GM21423 (cell line): Measurements from ENCODE around the gene WDR59.
"Not testable (repeated sequence)": the region's sequence is repeated elsewhere in the genome, so short reads cannot be mapped to it uniquely, and the experiment has no call there.

Experiments
- ATAC-seq: cut with Tn5 transposase; IDR thresholded peaks from one replicate; pipeline ENCODE4 v1.9.1; 2021; ENCODE audit warnings: mild to moderate bottlenecking, moderate library complexity; ENCODE audit not compliant: unreplicated experiment

Gene WDR59

DNA sequence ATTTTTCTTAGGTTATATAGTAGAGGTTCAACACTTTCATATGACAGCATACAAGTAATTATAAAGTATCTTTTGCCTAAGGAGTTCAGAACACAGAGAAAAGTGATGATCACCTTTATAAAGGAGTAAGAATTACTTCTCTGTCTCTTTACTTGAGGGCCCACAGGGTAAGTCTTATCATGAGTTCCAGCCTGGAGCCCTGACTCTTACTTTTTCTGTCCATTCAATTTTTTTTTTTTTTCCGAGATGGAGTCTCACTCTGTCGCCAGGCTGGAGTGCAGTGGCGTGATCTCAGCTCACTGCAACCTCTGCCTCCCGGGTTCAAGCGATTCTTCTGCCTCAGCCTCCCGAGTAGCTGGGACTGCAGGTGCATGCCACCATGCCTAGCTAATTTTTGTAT, 28.2 kb upstream of the WDR59 start:
- not testable (repeated sequence) for ATAC-seq

DNA sequence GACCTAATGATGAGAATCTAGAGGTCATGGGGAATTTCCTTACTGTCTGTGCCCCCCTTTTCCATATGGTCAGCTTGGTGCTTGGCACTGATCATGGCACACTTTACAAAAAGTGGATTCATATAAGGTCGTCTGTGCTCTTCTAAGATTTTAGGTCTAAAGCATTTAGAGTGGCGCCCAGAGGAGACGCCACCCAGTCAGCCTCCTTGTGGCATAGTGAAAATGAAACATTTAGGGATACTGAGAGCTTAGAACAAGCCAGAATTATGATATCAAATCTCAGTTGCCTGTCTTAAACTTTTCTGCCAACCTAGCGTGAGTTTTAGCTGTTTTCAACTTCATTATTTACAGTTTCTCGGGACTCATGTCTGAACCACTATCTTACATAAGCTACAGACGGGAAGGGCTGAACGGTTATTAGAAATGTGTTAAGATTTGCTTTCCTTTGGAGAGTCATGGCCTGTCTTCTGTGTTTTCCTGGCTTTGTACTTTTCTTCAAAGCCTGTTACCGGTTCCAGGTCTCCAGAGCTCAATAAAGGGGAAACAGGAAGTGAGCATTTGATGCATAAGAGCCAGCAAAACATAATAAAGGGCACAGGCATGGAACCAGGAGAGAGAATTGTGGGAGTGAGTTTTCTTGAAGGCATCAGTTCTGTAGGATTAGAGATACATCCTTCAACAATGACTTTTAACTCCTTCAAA, 27.6 kb upstream of the WDR59 start:
- ATAC-seq, result peak; percentile 21

GRCh38 chr16:75011634-75012307, 26.8 kb upstream of the WDR59 start:
- ATAC-seq, result peak; percentile 67

GRCh38 chr16:75010427-75010826, 25.5 kb upstream of the WDR59 start:
- ATAC-seq, result no peak

DNA sequence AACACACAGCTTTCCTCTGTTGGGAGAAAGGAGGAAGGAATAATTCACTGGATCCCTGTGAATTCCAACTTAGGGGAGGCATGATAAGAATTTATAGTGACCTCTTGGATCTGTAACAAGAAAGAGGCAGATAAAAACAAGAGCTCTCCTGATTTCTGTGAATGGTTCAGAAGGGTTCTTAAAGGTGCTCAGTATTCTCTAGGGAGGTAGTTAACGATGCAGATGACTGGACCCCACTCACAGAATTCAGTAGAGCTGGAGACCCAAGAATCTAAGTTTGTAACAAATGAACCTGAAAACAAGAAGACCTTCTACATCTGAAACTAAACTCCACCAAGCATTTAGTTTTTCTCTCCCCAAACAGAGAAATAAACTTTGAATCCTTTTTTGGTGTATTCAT, 22.5 kb upstream of the WDR59 start:
- no peak for ATAC-seq

DNA sequence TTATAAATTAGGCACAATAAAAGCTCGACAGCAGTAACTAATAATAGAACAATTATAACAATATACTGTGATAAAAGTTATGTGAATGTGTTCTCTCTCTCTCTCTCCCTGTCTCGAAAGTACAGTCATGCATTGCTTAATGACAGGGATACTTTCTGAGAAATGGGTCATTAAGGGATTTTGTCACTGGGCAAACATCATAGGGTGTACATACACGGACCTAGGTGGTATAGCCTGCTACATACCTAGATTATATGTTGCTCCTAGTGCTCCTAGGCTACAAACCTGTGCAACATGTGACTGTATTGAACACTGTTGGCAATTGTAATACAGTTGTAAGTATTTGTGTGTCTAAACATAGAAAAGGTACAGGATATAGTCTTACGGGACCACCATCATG, 20.8 kb upstream of the WDR59 start:
- no peak for ATAC-seq

GRCh38 chr16:75004460-75004859, 19.5 kb upstream of the WDR59 start:
- ATAC-seq, result no peak

DNA sequence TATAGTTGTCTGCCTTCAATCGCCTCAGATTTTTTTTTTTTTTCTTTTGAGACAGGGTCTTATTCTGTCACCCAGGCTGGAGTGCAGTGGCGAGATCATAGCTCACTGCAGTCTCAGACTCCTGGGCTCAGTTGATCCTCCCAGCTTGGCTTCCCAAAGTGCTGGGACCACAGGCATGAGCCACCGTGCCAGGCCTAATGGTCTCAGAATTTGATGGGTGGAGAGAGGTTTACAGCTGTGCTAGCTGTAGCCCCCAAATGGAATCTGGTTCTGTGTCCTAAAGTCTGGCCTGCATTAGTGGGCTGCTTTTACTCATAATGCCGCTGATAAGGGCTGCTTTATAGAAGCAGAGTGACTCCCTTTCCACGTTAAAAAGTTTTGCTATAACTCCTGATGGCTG, 19.0 kb upstream of the WDR59 start:
- no peak for ATAC-seq

- no peak for ATAC-seq
Measured at GRCh38 chr16:75002474-75002873, 17.6 kb upstream of the WDR59 start.

DNA sequence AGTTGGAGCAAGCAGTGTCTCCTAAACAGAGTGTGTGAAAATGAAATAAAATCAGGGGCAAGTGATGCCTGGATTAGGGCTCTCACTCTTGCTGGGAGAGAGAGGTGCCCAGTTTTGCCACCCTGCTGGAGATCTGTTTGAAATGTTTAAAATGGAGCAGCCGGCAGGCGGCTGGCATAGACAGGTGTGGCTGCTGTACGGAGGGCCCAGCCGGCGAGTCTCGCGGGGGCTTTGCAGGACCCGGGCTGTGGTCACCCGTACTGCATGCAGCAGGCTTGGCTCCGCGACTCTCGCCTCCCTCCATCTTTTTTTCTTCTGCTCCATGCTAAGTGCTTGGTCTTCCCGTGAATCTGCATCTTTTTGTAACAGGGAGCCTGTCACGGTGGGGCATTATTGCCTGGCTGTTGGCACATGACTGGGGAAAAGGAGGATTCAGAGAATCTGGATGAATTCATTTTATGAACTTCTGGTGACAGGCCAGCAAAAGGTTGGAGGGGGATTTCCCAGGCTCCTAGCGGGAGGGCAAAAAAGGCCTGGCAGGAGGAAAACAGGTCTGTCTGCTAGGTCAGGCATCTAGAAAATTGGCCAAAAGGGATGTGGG, 15.7 kb upstream of the WDR59 start:
- ATAC-seq, result no peak

GRCh38 chr16:74999609-75000480, 14.9 kb upstream of the WDR59 start:
- peak; percentile 36 for ATAC-seq

DNA sequence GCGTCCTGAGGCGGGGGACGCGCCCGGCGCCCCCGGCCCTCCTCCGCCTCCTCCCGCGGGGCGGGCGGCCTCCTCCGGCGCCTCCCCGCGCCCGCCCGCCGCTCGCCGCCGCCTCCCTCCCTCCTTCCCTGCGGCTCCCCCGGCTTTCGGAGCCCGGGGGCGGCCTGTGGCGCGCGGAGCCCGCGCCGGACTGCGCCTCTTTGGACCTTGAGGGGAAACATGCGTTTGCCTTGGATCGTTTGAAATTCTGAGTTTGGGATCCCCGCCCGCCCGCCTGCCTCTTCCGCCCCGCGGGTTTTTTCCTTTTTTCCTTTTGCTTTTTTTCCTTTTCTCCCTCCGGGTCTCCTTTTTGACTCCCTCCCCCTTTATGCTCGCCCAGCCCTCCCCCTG, 14.3 kb upstream of the WDR59 start:
- peak; percentile 29 for ATAC-seq

DNA sequence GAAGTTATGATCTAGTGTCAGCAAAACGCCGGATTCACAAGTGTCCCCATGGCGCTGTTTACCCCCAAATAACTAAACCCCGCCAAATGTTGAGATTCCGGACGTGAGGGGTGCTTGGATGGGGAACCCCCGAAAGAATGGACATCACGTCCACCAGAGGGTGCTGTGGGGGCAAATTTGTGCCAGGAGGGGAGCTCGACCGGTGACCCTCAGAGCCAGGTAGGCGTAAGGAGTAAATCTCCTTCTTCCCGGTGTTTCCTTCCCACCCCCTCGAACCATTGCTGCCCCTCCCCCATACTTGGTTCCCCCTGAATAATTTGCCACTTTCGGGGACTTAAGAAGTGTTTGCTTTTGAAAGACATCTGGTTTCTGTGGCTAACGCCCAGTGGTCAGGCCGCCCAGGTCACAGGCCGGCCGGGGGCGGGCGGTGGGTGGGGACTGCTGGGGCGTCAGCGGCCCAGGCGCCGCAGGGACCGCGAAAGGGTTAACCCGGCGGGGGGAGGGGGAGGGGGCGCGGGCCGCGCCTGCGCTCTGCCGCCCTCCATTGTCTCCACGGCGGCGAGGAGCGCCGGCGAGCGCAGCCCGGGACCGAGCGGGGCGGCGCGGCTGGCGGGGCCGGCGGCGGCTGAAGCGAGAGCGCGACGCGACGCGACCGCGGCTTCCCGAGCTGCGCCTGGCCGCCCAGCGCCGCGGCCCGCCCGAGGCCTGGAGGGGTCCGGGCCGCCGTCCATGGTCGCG, 13.7 kb upstream of the WDR59 start, which contains the start of gene ZNRF1:
ZNRF1 (plus strand) TSS at position 544 of the 738 bp plus-strand sequence. CDS start 648 bp downstream, outside the sequence.
- peak; percentile 67 for ATAC-seq

- ATAC-seq, result no peak
Measured at GRCh38 chr16:74997042-74997491, 12.1 kb upstream of the WDR59 start.

- no peak for ATAC-seq
Measured at GRCh38 chr16:74995986-74996385, 11.1 kb upstream of the WDR59 start.

GRCh38 chr16:74991593-74992403, 6.9 kb upstream of the WDR59 start:
- no peak for ATAC-seq

DNA sequence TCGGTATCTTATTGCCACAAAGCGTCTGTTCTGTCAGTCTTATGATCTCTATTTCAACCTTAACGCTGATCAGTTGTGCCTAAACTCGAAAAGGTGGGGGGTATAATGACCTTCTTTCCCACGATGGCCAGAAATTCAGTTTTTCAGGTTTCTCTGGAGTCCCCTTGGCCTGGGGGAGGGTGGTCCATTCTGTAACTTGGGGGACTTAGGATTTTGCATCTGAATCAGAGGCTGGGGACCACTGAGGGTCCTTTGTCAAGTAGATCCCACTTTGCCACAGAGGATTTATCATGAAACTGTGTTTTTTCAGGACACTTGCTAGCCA, 6.3 kb upstream of the WDR59 start:
- no peak for ATAC-seq

GRCh38 chr16:74990832-74991231, 5.9 kb upstream of the WDR59 start:
- ATAC-seq, result no peak

DNA sequence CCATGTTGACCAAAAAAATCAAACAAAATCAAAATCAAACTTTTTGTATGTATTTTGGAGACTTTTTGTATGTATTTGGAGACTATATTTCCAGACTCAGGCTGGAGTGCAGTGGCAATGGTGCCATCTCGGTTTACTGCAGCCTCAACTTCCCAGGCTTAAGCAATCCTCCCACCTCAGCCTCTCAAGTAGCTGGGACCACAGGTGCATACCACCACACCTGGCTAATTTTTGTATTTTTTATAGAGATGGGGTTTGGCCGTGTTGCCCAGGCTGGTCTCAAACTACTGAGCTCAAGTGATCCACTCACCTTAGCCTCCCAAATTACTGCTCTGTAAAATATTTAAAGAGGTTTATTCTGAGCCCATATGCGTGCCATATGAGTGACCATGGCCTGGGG, 4.9 kb upstream of the WDR59 start:
- not testable (repeated sequence) for ATAC-seq
